Fibroblast of skin of right quadriceps (primary cell): ENCODE results near the gene TBXAS1.
A peak's percentile ranks its signal among the peaks of the same experiment; 100 is the strongest.

ENCODE experiments used
- DNase-seq: peaks from one replicate; pipeline ENCODE4 v3.0.0-alpha.2; 2013

The TBXAS1 gene

GRCh38 chr7:140055833-140056232 lies 226.8 kb downstream of the TBXAS1 start:
- DNase-seq: no peak

GRCh38 chr7:140056431-140057142 lies 227.5 kb downstream of the TBXAS1 start:
- no peak for DNase-seq

- no peak for DNase-seq
Measured at GRCh38 chr7:140057143-140057535, 228.1 kb downstream of the TBXAS1 start.

GRCh38 chr7:140058517-140058916 lies 229.5 kb downstream of the TBXAS1 start:
- DNase-seq: no peak

- DNase-seq: peak; percentile 89
Measured at GRCh38 chr7:140059273-140060242, 230.5 kb downstream of the TBXAS1 start.

GRCh38 chr7:140060243-140060630 lies 231.2 kb downstream of the TBXAS1 start:
- no peak for DNase-seq

GRCh38 chr7:140060788-140061606 lies 231.9 kb downstream of the TBXAS1 start:
- no peak for DNase-seq

GRCh38 chr7:140061607-140061930 lies 232.5 kb downstream of the TBXAS1 start:
- DNase-seq: no peak

- no peak for DNase-seq
Measured at GRCh38 chr7:140062118-140062527, 233.1 kb downstream of the TBXAS1 start.

GRCh38 chr7:140062528-140063299 lies 233.7 kb downstream of the TBXAS1 start, which contains the start of gene PARP12:
TSS of gene PARP12 (minus strand) at chr7:140062951. CDS start at chr7:140062847, 104 bp downstream.
- peak; percentile 78 for DNase-seq

- DNase-seq: no peak
Measured at GRCh38 chr7:140067052-140067451, 238.0 kb downstream of the TBXAS1 start.

GRCh38 chr7:140068033-140068432 lies 239.0 kb downstream of the TBXAS1 start:
- DNase-seq: no peak

GRCh38 chr7:140069298-140069949 lies 240.4 kb downstream of the TBXAS1 start:
- DNase-seq: no peak
